HG03565 (cell line): ENCODE data around the gene A4GNT.

Experiments used
- ATAC-seq: cut with Tn5 transposase; IDR thresholded peaks from one replicate; pipeline ENCODE4 v1.9.1; 2021; ENCODE audit warnings: mild to moderate bottlenecking, moderate library complexity; ENCODE audit not compliant: unreplicated experiment

A4GNT gene

GRCh38 chr3:138081371-138082084 lies 50.7 kb downstream of the A4GNT start:
- no peak for ATAC-seq

DNA sequence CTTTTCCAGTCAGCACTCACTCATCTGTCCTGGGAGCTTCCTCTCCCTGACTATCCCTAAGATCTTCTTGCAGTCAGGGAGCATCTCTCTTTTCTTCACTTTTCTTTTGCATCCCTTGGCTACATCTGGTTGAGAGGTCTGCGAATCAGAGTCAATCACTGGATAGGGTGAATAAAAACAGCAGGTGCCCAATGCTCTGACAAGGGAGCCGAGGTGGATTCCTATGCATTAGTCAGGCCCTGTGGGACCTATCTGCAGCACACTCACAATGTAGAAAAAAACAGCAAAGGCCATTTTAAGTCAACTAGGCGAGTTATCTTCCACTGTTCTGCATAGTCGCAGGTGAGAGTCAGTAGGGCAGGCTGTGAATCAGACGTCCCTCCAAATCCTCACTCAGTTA lies 52.3 kb downstream of the A4GNT start:
- no peak for ATAC-seq

DNA sequence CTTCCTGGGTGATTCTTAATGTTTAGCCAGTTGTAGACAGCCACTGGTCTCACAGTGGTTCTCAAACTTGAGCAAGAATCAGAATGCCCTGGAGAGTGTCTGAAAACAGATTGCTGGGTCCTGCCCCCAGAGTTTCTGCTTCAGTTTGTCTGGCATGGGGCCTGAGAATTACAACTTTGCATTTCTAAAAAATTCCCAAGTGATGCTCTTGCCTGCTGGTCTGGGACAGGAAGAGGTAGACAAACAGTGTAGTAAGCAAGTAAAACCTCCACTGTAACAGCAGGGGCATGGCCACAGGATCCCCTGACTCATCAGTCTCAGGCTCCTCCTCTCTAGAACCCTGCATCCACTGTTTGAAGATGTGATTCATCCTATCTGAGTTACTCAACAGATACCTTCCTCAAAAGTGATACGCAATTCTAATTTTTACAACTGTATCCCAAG lies 53.3 kb downstream of the A4GNT start:
- ATAC-seq = no peak

- ATAC-seq = no peak
These were observed 54.1 kb downstream of the A4GNT start for GRCh38 chr3:138078096-138078495.
